ENCODE measurements around the gene CCDC170. TPM values are rescaled to one million over a fixed set of nuclear protein-coding genes. Genes with fewer than 3 reads are reported as not detected.

Gene CCDC170
- total RNA-seq, 2 experiments from 2014 or later = not detected

DNA sequence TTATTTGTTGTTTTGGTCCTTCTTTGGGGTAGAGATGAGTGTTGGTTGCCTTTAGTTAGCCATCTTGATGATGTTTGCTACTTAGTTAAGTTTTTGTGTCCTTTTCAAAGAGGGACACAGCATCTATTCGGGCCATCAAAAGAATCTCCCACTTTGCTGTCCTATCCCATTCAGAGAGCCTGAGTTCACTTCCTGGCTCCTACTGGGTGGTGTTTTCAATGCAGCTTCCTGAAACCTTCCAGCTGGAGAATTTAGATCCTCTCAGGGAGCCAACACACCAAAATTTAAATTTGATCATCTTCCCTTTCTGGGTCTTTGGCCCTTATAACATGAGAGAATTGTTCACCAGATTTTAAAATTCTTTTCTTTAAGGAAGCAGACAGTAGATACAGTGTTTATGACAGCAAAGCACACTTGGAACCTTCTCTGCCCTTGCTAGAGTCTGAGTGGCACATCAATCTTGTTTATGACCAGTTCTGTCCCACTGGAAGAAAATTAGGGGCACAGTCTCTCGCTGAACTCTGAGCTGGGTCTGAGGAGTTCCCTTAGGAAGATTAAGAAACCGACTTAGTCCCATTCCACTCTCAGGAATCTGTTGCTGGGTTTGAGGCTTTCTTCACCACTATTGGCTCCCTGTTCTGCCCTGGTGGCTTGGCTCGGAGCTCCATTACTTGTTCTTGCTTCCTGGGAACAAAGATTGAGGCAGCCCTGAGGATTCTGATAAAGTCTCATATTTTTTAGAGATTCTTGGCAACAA is 115.5 kb downstream of the CCDC170 start:
- Mint-ChIP-seq H3K4me3 (no peak overlapping the region), H3K27me3 (ENCODE audit: low read depth) (peaks cover 10% of the 10 kb centered on the region), H3K9me3 (ENCODE audit: insufficient read depth) (no peaks in the 10 kb centered on the region), H3K36me3 (ENCODE audit: low read depth) (no peaks in the 10 kb centered on the region), H3K4me1 (ENCODE audit: low read depth) (no peaks in the 10 kb centered on the region), H3K27ac (no peak overlapping the region)
- DNase-seq (no peak), ATAC-seq (no peak)
- ChIA-PET POLR2A (no interaction called here), CTCF (no interaction called here)

DNA sequence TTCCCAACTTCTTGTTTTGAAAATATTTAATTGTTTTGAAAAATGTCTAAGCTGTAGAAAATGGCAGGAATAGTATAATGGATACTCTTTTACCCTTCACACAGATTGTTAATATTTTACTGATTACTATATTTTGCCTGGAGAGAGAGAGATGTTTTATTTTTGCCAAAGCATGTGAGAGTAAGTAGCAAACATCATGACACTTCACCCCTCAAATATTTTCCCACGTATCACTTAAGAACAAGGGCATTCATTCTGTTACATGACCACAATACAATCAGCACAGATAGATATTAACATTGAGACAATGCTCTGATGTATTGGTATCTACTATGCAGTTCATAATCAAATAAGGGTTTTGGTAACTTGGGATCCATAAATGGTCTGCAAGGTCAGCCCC is 116.5 kb downstream of the CCDC170 start:
- no peak for DNase-seq
- CTCF ChIA-PET = no interaction called here
- POLR2A ChIA-PET = no interaction called here
- ATAC-seq = no peak
- no peak overlapping the region for H3K27ac Mint-ChIP-seq
- H3K4me1 Mint-ChIP-seq (ENCODE audit: low read depth) = no peaks in the 10 kb centered on the region
- no peak overlapping the region for H3K4me3 Mint-ChIP-seq
- peaks cover 10% of the 10 kb centered on the region for H3K27me3 Mint-ChIP-seq (ENCODE audit: low read depth)
- H3K36me3 Mint-ChIP-seq (ENCODE audit: low read depth) = no peaks in the 10 kb centered on the region
- H3K9me3 Mint-ChIP-seq (ENCODE audit: insufficient read depth) = no peaks in the 10 kb centered on the region

DNA sequence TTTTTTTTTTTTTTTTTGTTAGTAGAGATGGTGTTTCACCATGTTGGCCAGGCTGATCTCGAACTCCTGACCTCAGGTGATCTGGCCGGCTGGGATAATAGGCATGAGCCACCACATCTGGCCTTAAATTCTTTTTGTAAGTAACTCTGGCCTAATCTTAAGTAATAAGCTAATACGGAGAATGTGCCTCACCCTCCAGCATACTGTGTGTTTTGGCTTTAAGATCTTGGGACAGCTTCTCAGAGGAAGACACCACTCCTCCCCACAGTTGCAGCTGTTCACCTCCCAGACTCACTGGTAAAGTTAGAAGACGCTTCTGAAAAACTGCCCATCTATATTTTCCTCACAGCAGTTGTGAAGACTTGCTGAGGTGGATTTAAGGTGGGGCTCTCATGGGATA is 120.8 kb downstream of the CCDC170 start:
- H3K36me3 Mint-ChIP-seq (ENCODE audit: low read depth) = no peaks in the 10 kb centered on the region
- no peaks in the 10 kb centered on the region for H3K27me3 Mint-ChIP-seq (ENCODE audit: low read depth)
- ChIA-PET CTCF (no interaction called here), POLR2A (no interaction called here)
- ATAC-seq (no peak), DNase-seq (no peak)
- no peaks in the 10 kb centered on the region for H3K4me1 Mint-ChIP-seq (ENCODE audit: low read depth)
- H3K4me3 Mint-ChIP-seq = no peak overlapping the region
- no peak overlapping the region for H3K27ac Mint-ChIP-seq
- H3K9me3 Mint-ChIP-seq (ENCODE audit: insufficient read depth) = no peaks in the 10 kb centered on the region

DNA sequence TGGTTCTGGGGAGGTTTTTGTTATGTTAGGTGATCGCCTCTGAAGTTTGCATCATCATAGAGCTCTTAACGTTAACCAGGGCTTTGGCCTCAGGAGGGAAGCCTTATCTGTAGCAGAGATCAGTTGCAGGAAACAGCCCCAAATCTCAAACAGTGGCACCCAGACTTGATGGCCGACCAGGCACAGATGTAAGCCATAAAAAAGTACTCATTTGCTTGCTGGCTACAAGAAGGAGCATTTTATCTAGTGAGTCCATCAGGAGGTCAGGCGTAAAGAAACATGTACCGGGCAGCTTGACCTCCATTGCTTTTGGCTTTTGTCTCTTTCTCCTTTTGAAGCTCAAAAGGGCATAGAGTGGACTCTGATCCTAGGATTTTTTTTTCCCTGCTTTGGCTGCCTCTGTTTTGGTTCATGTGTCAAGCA is 122.3 kb downstream of the CCDC170 start:
- Mint-ChIP-seq H3K4me3 (no peak overlapping the region), H3K9me3 (ENCODE audit: insufficient read depth) (no peaks in the 10 kb centered on the region), H3K36me3 (ENCODE audit: low read depth) (no peaks in the 10 kb centered on the region), H3K27me3 (ENCODE audit: low read depth) (no peaks in the 10 kb centered on the region), H3K27ac (no peak overlapping the region), H3K4me1 (ENCODE audit: low read depth) (no peaks in the 10 kb centered on the region)
- ChIA-PET POLR2A (no interaction called here), CTCF (interaction anchor here (1.0 kb wide), 1 partner anchor 31 kb away, joined by 3 read pairs; no protein-coding TSS in a partner anchor)
- ATAC-seq (no peak), DNase-seq (no peak)

DNA sequence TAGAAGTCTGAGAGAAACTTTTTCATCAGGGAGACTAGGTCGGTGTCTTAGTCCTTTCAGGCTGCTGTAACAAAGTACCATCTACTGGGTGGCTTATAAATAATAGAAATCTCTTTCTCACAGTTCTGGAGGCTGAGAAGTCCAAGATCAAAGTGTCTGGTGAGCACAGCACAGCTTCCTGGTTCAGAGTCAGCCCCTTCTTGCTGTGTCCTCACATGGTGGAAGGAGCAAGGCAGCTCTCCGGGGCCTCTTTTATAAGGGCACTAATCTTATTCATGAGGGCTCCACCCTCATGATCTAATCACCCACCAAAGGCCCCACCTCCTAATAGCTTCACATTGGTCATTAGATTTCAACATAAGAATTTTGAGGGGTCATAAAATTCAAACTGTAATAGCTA is 122.8 kb downstream of the CCDC170 start:
- H3K27ac Mint-ChIP-seq = no peak overlapping the region
- no peak overlapping the region for H3K4me3 Mint-ChIP-seq
- H3K36me3 Mint-ChIP-seq (ENCODE audit: low read depth) = no peaks in the 10 kb centered on the region
- H3K27me3 Mint-ChIP-seq (ENCODE audit: low read depth) = peaks cover under 1% of the 10 kb centered on the region
- DNase-seq (no peak), ATAC-seq (no peak)
- no peaks in the 10 kb centered on the region for H3K9me3 Mint-ChIP-seq (ENCODE audit: insufficient read depth)
- H3K4me1 Mint-ChIP-seq (ENCODE audit: low read depth) = no peaks in the 10 kb centered on the region
- ChIA-PET POLR2A (no interaction called here), CTCF (interaction anchor here (1.0 kb wide), 1 partner anchor 31 kb away, joined by 3 read pairs; no protein-coding TSS in a partner anchor)

DNA sequence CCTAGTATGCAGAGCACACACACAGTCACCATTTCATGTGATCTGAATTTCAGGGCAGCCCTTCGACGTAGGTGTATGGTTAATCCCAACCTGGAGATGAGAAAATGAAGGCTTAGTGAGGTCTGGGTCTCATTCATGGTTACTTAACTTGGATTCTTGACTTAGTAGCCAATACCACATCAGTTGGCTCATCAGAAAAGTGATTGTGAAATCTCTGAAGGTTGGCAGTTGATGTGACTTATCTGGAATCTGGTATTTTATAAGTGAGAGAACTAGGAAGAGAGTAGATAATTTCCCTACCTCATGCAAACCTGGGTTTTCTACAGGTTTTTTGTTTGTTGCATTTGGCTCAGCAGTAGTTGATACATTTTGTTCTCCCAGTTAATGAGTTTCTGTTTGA is 123.7 kb downstream of the CCDC170 start:
- H3K36me3 Mint-ChIP-seq (ENCODE audit: low read depth) = no peaks in the 10 kb centered on the region
- no peak overlapping the region for H3K27ac Mint-ChIP-seq
- ATAC-seq (no peak), DNase-seq (no peak)
- POLR2A ChIA-PET = no interaction called here
- no peaks in the 10 kb centered on the region for H3K9me3 Mint-ChIP-seq (ENCODE audit: insufficient read depth)
- CTCF ChIA-PET = no interaction called here
- H3K4me1 Mint-ChIP-seq (ENCODE audit: low read depth) = no peaks in the 10 kb centered on the region
- no peak overlapping the region for H3K4me3 Mint-ChIP-seq
- peaks cover 2% of the 10 kb centered on the region for H3K27me3 Mint-ChIP-seq (ENCODE audit: low read depth)

DNA sequence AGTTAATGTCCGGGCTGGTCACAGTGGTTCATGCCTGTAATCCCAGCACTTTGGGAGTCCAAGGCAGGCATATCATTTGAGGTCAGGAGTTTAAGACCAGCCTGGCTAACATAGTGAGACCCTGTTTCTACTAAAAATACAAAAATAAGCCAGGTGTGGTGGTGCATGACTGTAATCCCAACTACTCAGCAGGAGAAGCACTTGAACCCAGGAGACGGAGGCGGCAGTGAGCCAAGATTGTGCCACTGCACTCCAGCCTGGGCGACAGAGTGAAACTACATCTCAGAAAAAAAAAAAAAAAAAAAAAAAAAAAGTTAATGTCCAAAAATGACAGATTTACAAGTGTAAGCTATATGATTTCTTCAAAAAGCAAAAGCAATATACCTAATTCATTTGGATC is 124.9 kb downstream of the CCDC170 start:
- ATAC-seq = no peak
- Mint-ChIP-seq H3K36me3 (ENCODE audit: low read depth) (no peaks in the 10 kb centered on the region), H3K9me3 (ENCODE audit: insufficient read depth) (no peaks in the 10 kb centered on the region), H3K4me1 (ENCODE audit: low read depth) (no peaks in the 10 kb centered on the region), H3K27me3 (ENCODE audit: low read depth) (peaks cover 2% of the 10 kb centered on the region), H3K4me3 (no peak overlapping the region), H3K27ac (no peak overlapping the region)
- DNase-seq = no peak
- POLR2A ChIA-PET = no interaction called here
- CTCF ChIA-PET = no interaction called here

DNA sequence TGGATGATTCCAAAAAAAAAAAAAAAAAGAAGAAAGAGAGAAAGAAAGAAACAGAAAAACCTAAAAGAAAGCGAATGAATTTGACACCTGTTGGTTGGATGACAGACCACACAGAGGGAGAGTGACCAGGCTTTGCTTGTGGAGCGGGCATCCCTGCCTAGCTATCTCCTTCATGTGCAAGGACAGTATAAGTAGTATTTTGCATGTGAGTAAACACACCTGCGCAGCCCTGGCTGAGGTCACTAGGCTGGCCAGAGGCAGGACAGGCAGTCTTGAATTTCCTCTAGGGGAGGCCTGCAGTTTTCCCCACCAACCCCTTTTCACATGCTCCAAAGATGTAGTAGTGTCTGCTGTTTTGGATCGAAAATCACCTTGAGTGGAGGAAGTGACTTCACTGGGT is 126.4 kb downstream of the CCDC170 start:
- ATAC-seq = no peak
- no peaks in the 10 kb centered on the region for H3K36me3 Mint-ChIP-seq (ENCODE audit: low read depth)
- no peaks in the 10 kb centered on the region for H3K9me3 Mint-ChIP-seq (ENCODE audit: insufficient read depth)
- POLR2A ChIA-PET = no interaction called here
- CTCF ChIA-PET = no interaction called here
- peaks cover 2% of the 10 kb centered on the region for H3K27me3 Mint-ChIP-seq (ENCODE audit: low read depth)
- no peak overlapping the region for H3K27ac Mint-ChIP-seq
- DNase-seq = no peak
- no peaks in the 10 kb centered on the region for H3K4me1 Mint-ChIP-seq (ENCODE audit: low read depth)
- no peak overlapping the region for H3K4me3 Mint-ChIP-seq

DNA sequence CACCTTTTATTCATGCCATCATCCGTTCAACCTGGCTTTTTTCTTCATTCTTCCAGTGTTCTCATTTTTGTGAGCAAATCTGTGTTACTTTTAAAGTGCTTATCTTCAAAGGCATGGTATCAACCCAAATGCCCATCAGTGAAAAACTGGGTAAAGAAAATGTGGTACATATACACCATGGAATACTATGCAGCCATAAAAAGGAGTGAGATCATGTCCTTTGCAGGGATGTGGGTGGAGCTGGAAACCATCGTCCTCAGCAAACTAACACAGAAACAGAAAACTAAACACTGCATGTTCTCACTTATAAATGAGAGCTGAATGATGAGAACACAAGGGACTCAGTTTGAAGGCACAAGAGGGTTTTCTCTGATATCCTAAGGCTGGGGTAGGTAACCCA is 130.3 kb downstream of the CCDC170 start:
- Mint-ChIP-seq H3K36me3 (ENCODE audit: low read depth) (no peaks in the 10 kb centered on the region), H3K27ac (no peak overlapping the region), H3K9me3 (ENCODE audit: insufficient read depth) (no peaks in the 10 kb centered on the region), H3K27me3 (ENCODE audit: low read depth) (peaks cover 2% of the 10 kb centered on the region), H3K4me3 (no peak overlapping the region), H3K4me1 (ENCODE audit: low read depth) (peaks cover 3% of the 10 kb centered on the region)
- DNase-seq = no peak
- POLR2A ChIA-PET = no interaction called here
- CTCF ChIA-PET = interaction anchor here (1.0 kb wide), 1 partner anchor 39 kb away, joined by 3 read pairs; no protein-coding TSS in a partner anchor
- no peak for ATAC-seq

DNA sequence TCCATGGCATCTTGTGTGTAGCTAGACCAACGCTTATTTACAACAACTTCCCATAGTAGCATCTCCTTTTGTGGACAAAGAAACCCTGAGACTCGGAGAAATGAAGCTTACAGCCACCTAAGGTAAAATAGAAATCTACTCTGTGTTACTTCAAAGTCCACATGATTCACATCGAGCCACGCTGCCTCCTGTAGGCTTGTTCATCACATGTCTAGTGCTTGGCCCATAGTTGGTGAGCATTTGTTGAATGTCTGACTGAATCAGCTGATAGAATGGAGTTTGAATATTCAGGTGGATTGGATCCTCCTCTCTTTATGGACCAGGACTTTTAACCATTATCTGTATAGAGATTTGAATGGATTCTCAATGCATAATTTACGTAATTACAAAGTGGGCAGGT is 130.7 kb downstream of the CCDC170 start:
- Mint-ChIP-seq H3K4me3 (no peak overlapping the region), H3K9me3 (ENCODE audit: insufficient read depth) (no peaks in the 10 kb centered on the region), H3K4me1 (ENCODE audit: low read depth) (peaks cover 3% of the 10 kb centered on the region), H3K27ac (no peak overlapping the region), H3K36me3 (ENCODE audit: low read depth) (no peaks in the 10 kb centered on the region), H3K27me3 (ENCODE audit: low read depth) (peaks cover 2% of the 10 kb centered on the region)
- ChIA-PET CTCF (interaction anchor here (1.0 kb wide), 1 partner anchor 38 kb away, joined by 3 read pairs; no protein-coding TSS in a partner anchor), POLR2A (no interaction called here)
- no peak for ATAC-seq
- DNase-seq = no peak

DNA sequence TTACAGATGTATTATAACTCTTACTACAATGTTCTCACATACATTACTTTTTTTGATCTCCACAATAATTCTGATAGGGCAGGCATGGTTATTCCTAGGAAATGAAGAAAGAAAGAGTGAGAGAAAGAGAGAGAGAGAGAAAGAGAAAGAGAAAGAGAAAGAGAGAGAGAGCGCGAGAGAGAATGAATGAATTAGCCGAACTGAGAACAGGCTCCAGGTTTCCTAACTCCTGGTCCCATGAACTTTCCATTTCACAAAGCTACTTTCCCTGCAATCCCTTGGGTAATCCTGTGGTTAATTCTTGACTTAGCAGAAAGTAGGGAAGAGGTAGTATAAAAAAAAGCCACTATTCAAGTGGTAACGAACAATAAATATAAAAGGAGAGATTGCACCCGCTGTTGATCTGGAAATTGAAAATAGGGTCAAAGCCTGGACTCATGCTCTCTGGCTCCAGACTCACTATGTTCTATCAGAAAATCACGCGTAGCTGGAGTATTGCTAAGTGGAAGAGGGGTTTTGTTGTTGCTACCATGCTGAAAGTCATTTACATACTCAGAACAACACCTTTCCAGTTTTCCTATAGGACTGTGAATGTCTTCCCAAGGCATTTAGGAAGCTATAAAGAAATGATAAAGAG is 131.2 kb downstream of the CCDC170 start:
- H3K27me3 Mint-ChIP-seq (ENCODE audit: low read depth) = peaks cover 2% of the 10 kb centered on the region
- no peak overlapping the region for H3K4me3 Mint-ChIP-seq
- peaks cover 3% of the 10 kb centered on the region for H3K4me1 Mint-ChIP-seq (ENCODE audit: low read depth)
- H3K27ac Mint-ChIP-seq = no peak overlapping the region
- H3K9me3 Mint-ChIP-seq (ENCODE audit: insufficient read depth) = no peaks in the 10 kb centered on the region
- no peaks in the 10 kb centered on the region for H3K36me3 Mint-ChIP-seq (ENCODE audit: low read depth)
- CTCF ChIA-PET = interaction anchor here (1.0 kb wide), 1 partner anchor 38 kb away, joined by 3 read pairs; no protein-coding TSS in a partner anchor
- DNase-seq = no peak
- POLR2A ChIA-PET = no interaction called here
- no peak for ATAC-seq

DNA sequence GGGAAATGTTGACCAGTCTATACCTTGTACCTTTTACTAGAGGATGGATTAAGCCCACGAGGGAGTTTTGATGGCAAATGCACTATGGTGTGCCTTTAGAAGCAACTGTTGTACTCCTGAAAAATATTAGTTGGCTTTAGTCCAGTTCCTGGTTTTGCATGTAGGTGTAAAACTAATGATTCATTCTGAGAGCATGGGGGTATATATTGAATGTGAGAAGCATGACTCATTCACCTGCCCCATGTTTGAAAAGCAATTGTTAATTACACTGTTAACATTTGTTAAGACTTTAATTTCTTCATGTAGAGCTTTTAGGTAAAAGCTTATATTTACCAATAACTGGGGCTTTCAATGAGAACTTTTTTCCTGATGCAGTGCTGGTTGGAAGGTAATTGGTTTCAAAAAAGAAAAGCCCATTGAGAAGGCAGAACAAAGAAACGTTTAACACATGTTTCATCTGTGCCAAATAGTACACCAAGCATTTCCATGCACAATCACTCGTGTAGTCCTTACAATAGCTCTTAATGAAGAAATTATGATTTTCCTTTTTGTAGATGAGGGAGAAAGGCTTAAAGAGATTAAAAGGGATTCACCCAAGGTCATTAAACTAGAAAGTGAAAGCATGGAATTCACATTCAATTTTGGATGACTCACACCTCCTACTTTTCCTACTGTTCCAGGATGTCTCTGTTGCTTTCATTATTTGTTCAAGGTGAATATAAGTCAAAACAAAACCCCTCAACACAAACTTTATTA is 134.1 kb downstream of the CCDC170 start:
- no peaks in the 10 kb centered on the region for H3K27me3 Mint-ChIP-seq (ENCODE audit: low read depth)
- H3K36me3 Mint-ChIP-seq (ENCODE audit: low read depth) = no peaks in the 10 kb centered on the region
- H3K9me3 Mint-ChIP-seq (ENCODE audit: insufficient read depth) = no peaks in the 10 kb centered on the region
- peaks cover 3% of the 10 kb centered on the region for H3K4me1 Mint-ChIP-seq (ENCODE audit: low read depth)
- ATAC-seq (no peak), DNase-seq (no peak)
- H3K27ac Mint-ChIP-seq = no peak overlapping the region
- ChIA-PET CTCF (no interaction called here), POLR2A (no interaction called here)
- no peak overlapping the region for H3K4me3 Mint-ChIP-seq

Measured in activated CD8-positive, alpha-beta T cell treated with anti-CD3 and anti-CD28 coated beads, Interleukin-2, amount 10 ng/mL, durations not matched to agents 7 days and 5 days (primary cell).